HL-60 (cell line): ENCODE measurements around the gene MRPS34.

Experiments
- DNase-seq, 2 experiments: peaks; one replicate each; pipeline ENCODE4 v3.0.0-alpha.2; 2010 to 2020; ENCODE audit warnings: low read depth in 1 of 2, low spot score in 1 of 2
- H3K27ac ChIP-seq: fragments of 250-450 bp; sonication (Bioruptor Pico); replicated peaks from 2 replicates; pipeline ENCODE4 v1.5.1; 2020; ENCODE audit warnings: mild to moderate bottlenecking, moderate library complexity
- H3K27me3 ChIP-seq: fragments of 250-450 bp; sonication (Bioruptor Pico); 2 replicates; pipeline ENCODE4 v1.5.1; 2021; ENCODE audit warnings: mild to moderate bottlenecking, moderate library complexity; ENCODE audit not compliant: insufficient read depth, poor library complexity, severe bottlenecking
- H3K4me3 ChIP-seq: replicated peaks from 2 replicates; pipeline ENCODE4 v1.5.1; 2011; ENCODE audit warnings: mild to moderate bottlenecking, control low read depth, low read length; ENCODE audit not compliant: insufficient read depth
- CTCF ChIP-seq: IDR thresholded peaks from one replicate; pipeline ENCODE4 v1.5.1; 2011; ENCODE audit warnings: low read length, control low read depth, inconsistent platforms; ENCODE audit not compliant: insufficient read depth
- GABPA ChIP-seq: IDR thresholded peaks from 2 replicates; pipeline ENCODE4 v1.6.1; 2012; ENCODE audit warnings: low read depth
- POLR2AphosphoS5 ChIP-seq: IDR thresholded peaks from 2 replicates; pipeline ENCODE4 v1.6.1; 2012; ENCODE audit warnings: low read depth
- REST ChIP-seq: IDR thresholded peaks from 2 replicates; pipeline ENCODE4 v1.6.1; 2012; ENCODE audit warnings: low read depth; ENCODE audit not compliant: insufficient replicate concordance
- SPI1 ChIP-seq: IDR thresholded peaks from 2 replicates; pipeline ENCODE4 v1.6.1; 2012; ENCODE audit warnings: low read depth, mild to moderate bottlenecking, borderline replicate concordance

MRPS34 gene

GRCh38 chr16:1790611-1791255, 17.8 kb upstream of the MRPS34 start:
- Histone ChIP-seq H3K4me3 (no peak overlapping the region), H3K27ac (no peak overlapping the region), H3K27me3 (no peaks in the 10 kb centered on the region)
- DNase-seq = no peak
- TF ChIP-seq REST (no peak), POLR2AphosphoS5 (no peak), CTCF (no peak), SPI1 (no peak), GABPA (no peak)

GRCh38 chr16:1790261-1790610, 17.3 kb upstream of the MRPS34 start:
- no peak overlapping the region for H3K27ac ChIP-seq
- H3K4me3 ChIP-seq = no peak overlapping the region
- no peak for DNase-seq
- H3K27me3 ChIP-seq = no peaks in the 10 kb centered on the region
- TF ChIP-seq SPI1 (no peak), REST (no peak), GABPA (no peak), CTCF (no peak), POLR2AphosphoS5 (no peak)

- no peak for DNase-seq
- Histone ChIP-seq H3K27ac (no peak overlapping the region), H3K4me3 (no peak overlapping the region), H3K27me3 (no peaks in the 10 kb centered on the region)
- no peak for TF ChIP-seq SPI1
- no peak for TF ChIP-seq CTCF
- no peak for TF ChIP-seq REST
- TF ChIP-seq POLR2AphosphoS5 = no peak
- TF ChIP-seq GABPA = no peak
Observed at GRCh38 chr16:1789643-1790045, 16.7 kb upstream of the MRPS34 start.
